OCI-LY3 (cell line): ENCODE data around the gene KRT38.

Experiments
- H2AFZ ChIP-seq: fragments of 200-600, 300-600 bp; shearing (Covaris generic); 2 replicates; pipeline ENCODE4 v1.6.0; 2014; ENCODE audit warnings: antibody characterized with exemption, low read depth, low read length
- H3K27ac ChIP-seq: fragments of 200-600, 300-600 bp; sonication (generic); 2 replicates; pipeline ENCODE4 v1.5.1; 2014; ENCODE audit warnings: mild to moderate bottlenecking, low read length, moderate library complexity, mixed read lengths
- H3K27me3 ChIP-seq: fragments of 200-600, 300-600 bp; sonication (generic); 2 replicates; pipeline ENCODE4 v1.6.1; 2014; ENCODE audit warnings: low read depth, low read length, mixed read lengths
- H3K36me3 ChIP-seq: fragments of 200-600, 300-600 bp; sonication (generic); replicated peaks from 2 replicates; pipeline ENCODE3; 2014; ENCODE audit warnings: low read depth, low read length, mixed read lengths
- H3K4me1 ChIP-seq: fragments of 300-600, 200-600 bp; sonication (generic); 2 replicates; pipeline ENCODE4 v1.6.1; 2014; ENCODE audit warnings: low read length, mixed read lengths
- H3K4me2 ChIP-seq: fragments of 200-600, 300-600 bp; sonication (generic); 2 replicates; pipeline ENCODE4 v1.6.1; 2014; ENCODE audit warnings: low read length, mixed read lengths
- H3K4me3 ChIP-seq: fragments of 300-600, 200-600 bp; sonication (generic); 2 replicates; pipeline ENCODE4 v1.5.1; 2014; ENCODE audit warnings: antibody characterized with exemption, mild to moderate bottlenecking, low read length, moderate library complexity
- H3K79me2 ChIP-seq: fragments of 300-600, 200-600 bp; shearing (Covaris generic); 2 replicates; pipeline ENCODE4 v1.6.1; 2014; ENCODE audit warnings: mild to moderate bottlenecking, low read length, mixed read lengths
- H3K9ac ChIP-seq: fragments of 300-600, 200-600 bp; shearing (Covaris generic); 2 replicates; pipeline ENCODE4 v1.6.0; 2014; ENCODE audit warnings: mild to moderate bottlenecking, low read length, moderate library complexity
- H3K9me3 ChIP-seq: fragments of 200-600, 300-600 bp; shearing (Covaris generic); 2 replicates; pipeline ENCODE4 v1.6.1; 2014; ENCODE audit warnings: low read length, mixed read lengths; ENCODE audit not compliant: insufficient read depth
- H4K20me1 ChIP-seq: fragments of 200-600, 300-600 bp; sonication (generic); 2 replicates; pipeline ENCODE4 v1.6.1; 2016; ENCODE audit warnings: low read length, mixed read lengths; ENCODE audit not compliant: insufficient read depth
- CTCF ChIP-seq: fragments of 200-600, 300-600 bp; sonication (generic); IDR thresholded peaks from 2 replicates; pipeline ENCODE4 v1.5.1; 2014; ENCODE audit warnings: antibody characterized with exemption, low read length, low read depth
- EZH2phosphoT487 ChIP-seq: fragments of 200-600 bp; shearing (Covaris generic); IDR thresholded peaks from 2 replicates; pipeline ENCODE4 v1.6.1; 2018; ENCODE audit warnings: antibody characterized with exemption, mixed run types, low read depth

KRT38 gene

GRCh38 chr17:41442739-41443138, 2.0 kb upstream of the KRT38 start:
- TF ChIP-seq CTCF (no peak), EZH2phosphoT487 (no peak)
- Histone ChIP-seq H3K4me3 (no peak overlapping the region), H4K20me1 (no peaks in the 10 kb centered on the region), H3K27me3 (peaks cover 59% of the 10 kb centered on the region), H3K27ac (no peak overlapping the region), H3K36me3 (no peaks in the 10 kb centered on the region), H3K9ac (no peak overlapping the region), H2AFZ (no peak overlapping the region), H3K79me2 (no peaks in the 10 kb centered on the region), H3K9me3 (no peaks in the 10 kb centered on the region), H3K4me1 (no peaks in the 10 kb centered on the region), H3K4me2 (no peak overlapping the region)

- peaks cover 40% of the 10 kb centered on the region for H3K27me3 ChIP-seq
- H3K4me1 ChIP-seq, result no peaks in the 10 kb centered on the region
- no peak overlapping the region for H3K27ac ChIP-seq
- no peaks in the 10 kb centered on the region for H4K20me1 ChIP-seq
- H3K9me3 ChIP-seq, result no peaks in the 10 kb centered on the region
- H2AFZ ChIP-seq, result no peak overlapping the region
- H3K79me2 ChIP-seq, result no peaks in the 10 kb centered on the region
- H3K36me3 ChIP-seq, result no peaks in the 10 kb centered on the region
- no peak overlapping the region for H3K4me3 ChIP-seq
- H3K9ac ChIP-seq, result no peak overlapping the region
- no peak overlapping the region for H3K4me2 ChIP-seq
- TF ChIP-seq CTCF (no peak), EZH2phosphoT487 (no peak)
These were observed 1.4 kb downstream of the KRT38 start for GRCh38 chr17:41439375-41439774.

GRCh38 chr17:41437769-41438168, 3.0 kb downstream of the KRT38 start:
- H3K4me3 ChIP-seq, result no peak overlapping the region
- H3K4me2 ChIP-seq, result no peak overlapping the region
- no peaks in the 10 kb centered on the region for H3K4me1 ChIP-seq
- H3K27ac ChIP-seq, result no peak overlapping the region
- no peak overlapping the region for H2AFZ ChIP-seq
- H3K9me3 ChIP-seq, result no peaks in the 10 kb centered on the region
- no peak for TF ChIP-seq EZH2phosphoT487
- no peak for TF ChIP-seq CTCF
- no peaks in the 10 kb centered on the region for H3K79me2 ChIP-seq
- no peak overlapping the region for H3K9ac ChIP-seq
- peaks cover 25% of the 10 kb centered on the region for H3K27me3 ChIP-seq
- H4K20me1 ChIP-seq, result no peaks in the 10 kb centered on the region
- H3K36me3 ChIP-seq, result no peaks in the 10 kb centered on the region

GRCh38 chr17:41437254-41437653, 3.5 kb downstream of the KRT38 start:
- peaks cover 20% of the 10 kb centered on the region for H3K27me3 ChIP-seq
- H3K9me3 ChIP-seq, result no peaks in the 10 kb centered on the region
- H3K27ac ChIP-seq, result no peak overlapping the region
- no peaks in the 10 kb centered on the region for H3K36me3 ChIP-seq
- H4K20me1 ChIP-seq, result no peaks in the 10 kb centered on the region
- no peaks in the 10 kb centered on the region for H3K79me2 ChIP-seq
- TF ChIP-seq CTCF (no peak), EZH2phosphoT487 (no peak)
- H3K4me1 ChIP-seq, result no peaks in the 10 kb centered on the region
- H3K9ac ChIP-seq, result no peak overlapping the region
- H2AFZ ChIP-seq, result no peak overlapping the region
- no peak overlapping the region for H3K4me2 ChIP-seq
- H3K4me3 ChIP-seq, result no peak overlapping the region
